Amniotic epithelial cell (primary cell): Measurements from ENCODE around the gene ZFP62.
"Not testable (repeated sequence)": the region's sequence is repeated elsewhere in the genome, so short reads cannot be mapped to it uniquely, and the experiment has no call there.

Experiments used
- DNase-seq: peaks from one replicate; pipeline ENCODE4 v3.0.0-alpha.2; 2010; ENCODE audit warnings: low read depth

The ZFP62 gene

DNA sequence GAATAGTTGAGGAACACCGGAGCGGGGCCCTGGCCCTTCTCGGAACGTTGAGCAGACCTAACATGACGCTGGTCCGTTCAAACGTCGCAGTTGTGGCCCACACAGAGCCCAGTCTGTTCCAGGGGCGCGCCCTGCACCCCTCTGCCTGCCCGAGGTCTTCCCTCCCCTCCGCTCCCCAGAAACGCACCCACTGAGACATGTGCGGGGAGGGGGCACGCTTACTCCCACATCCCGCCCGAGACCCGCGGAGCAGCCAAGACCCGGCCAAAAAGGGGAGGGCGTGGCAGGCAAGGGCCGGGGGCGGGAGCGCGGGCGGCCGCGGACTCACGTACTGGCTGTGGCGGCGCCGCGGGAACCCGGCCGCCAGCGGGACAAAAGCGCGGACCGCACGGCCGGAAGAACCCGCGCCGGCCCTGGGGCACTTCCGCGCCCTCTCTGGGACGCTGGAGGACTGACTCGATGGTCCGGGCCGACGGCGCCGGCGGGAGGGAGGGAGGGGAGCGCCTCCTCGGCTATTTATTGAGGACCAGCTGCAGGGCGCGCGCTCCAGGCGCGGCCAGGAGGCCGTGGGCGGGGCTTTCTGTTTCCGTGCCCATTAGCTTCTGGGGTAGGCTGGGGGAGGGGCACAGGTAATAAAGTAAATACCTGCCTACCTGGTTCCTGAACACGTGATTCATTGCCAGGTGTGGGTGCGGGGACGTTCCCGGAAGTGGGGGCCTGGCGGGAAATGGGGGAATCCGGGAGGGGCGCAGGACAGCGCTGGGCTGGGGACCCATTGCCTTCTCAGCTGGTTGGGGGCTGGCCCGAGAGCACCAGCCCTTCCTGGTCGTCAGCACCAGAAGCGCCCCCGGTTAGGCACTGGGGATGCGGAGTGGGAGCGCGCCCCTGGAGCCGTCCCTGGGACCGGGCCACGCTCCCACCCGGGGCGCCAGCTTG, at the start of gene ZFP62:
ZFP62 (minus strand) TSS at position 390 of the 936 bp plus-strand sequence; CDS start at position 333, 57 bp downstream.
- DNase-seq, result peak; percentile 84

DNA sequence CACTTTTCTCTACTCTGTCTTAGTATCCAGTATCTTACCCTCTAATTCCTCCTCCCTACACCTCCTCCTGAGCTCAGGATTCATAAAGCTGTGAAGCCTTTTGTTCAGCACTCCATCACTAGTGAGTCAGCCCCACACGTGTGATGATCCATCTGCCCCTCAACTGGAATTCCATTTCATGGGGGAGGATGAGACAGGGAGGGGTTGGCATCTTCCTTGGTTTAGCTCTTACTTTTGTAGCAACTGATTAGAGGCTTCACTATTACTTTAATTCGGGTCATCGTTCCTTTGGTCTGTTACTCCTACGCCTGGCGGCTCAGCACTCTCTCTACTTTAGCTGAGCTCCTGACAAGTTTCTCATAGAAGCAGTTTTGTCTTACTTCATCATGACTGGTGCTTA, 49.7 kb upstream of the ZFP62 start:
- peak; percentile 24 for DNase-seq

DNA sequence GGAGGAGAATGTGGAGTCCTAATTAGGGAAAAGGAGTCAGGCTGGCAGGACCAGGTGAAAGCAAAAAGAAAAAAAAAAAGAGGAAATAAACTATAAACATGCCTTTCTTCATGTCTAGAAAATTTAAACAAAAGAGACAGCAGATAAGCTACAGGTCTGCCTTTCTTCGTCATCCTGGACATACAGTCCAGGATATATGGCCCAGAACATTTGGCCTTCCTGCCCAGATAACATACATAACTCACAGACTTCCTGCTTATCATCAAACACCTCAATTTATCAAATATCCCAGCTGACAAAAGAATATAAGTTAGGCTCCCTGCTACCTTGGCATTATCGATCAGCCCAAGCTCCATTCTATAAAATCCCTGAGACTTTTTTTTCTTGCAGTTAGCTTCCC, 49.1 kb upstream of the ZFP62 start:
- no peak for DNase-seq

DNA sequence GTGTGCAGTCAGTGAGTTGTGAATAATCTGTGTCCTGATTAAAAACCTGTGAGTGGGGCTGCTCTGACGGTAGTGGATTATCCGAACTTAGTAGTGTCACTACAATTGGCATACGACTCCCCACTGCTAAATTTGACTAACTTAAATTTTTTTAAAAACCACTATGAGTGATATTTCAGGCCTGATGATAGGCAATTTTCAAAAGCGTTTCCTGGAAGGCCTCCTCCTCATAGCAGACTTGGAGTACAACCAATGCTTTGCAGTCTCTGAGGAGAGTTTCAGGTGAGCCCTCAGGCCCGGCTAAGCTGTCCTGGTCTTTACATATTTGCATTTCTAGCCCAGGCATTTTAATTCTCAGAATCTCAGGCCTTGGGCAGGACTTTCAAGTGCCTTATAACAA, 48.7 kb upstream of the ZFP62 start:
- DNase-seq, result no peak

DNA sequence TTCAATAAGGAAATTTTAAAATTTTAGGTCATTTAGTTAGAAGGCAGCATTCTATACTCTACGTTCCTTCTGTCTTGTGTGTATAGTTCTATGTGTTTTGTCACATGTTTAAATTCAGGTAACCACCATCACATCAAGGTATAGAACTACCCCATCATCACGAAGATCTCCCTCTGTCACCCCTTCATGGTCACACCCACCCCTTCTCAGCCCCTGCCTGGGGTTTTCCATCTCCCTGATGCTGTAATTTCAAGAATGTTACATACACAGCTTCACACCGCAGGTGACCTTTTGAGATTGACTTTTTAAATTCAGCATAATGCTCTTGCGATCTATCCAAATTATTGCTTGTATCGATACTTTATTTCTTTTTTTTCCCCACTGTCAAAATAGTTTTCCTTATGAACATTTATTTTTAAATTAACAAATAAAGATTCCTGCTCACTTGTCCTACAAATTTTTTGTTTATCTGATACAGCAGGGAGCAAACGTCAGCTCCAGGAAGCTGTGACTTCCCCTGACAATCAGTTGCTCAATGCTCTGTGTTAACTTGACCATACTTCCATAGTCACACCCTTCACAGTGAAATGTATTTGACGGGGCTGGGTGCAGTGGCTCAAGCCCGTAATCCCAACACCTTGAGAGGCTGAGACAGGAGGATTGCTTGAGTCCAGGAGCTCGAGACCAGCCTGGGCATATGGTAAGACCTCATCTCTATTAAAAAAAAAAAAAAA, 48.1 kb upstream of the ZFP62 start:
- DNase-seq, result no peak

DNA sequence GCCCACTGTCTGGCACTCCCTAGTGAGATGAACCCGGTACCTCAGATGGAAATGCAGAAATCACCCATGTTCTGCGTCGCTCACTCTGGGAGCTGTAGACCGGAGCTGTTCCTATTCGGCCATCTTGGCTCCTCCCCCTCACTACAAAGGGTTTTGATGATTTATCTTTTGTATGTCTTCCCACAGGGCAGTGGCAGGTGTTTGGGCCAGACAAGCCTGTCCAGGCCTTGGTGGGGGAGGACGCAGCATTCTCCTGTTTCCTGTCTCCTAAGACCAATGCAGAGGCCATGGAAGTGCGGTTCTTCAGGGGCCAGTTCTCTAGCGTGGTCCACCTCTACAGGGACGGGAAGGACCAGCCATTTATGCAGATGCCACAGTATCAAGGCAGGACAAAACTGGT, 47.3 kb upstream of the ZFP62 start:
- DNase-seq, result no peak

DNA sequence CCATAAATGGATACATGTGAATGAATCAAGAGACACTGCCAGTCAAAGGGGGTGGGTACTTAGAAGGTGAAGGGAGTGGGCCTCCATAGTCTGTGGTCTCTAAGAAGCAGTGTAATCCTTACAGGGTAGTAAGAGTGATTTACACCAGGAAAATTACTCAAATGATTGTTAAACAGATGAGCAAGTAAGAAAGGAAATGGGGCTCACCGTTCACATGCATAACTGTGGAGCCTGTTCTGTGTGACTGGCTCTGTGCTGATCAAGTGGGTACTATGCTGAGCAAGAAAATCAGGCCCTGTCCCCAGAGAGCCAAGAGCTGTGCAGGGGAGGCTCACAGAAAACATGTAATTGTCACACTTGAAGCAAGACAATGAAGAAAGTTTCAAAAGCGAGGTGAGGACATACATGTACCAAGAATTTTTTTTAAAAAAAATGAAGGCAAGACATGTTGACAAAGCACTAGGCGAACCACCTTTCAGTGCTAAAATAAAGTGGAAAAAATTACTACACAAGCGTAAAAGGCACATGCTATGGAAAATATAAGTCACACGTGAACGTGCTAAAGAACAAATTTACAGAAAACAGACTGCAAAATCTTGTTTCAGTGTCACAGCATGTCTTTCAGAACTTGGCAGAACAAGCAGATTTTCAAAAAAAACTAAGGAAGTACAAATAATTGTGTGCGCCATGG, 40.4 kb upstream of the ZFP62 start:
- no peak for DNase-seq

DNA sequence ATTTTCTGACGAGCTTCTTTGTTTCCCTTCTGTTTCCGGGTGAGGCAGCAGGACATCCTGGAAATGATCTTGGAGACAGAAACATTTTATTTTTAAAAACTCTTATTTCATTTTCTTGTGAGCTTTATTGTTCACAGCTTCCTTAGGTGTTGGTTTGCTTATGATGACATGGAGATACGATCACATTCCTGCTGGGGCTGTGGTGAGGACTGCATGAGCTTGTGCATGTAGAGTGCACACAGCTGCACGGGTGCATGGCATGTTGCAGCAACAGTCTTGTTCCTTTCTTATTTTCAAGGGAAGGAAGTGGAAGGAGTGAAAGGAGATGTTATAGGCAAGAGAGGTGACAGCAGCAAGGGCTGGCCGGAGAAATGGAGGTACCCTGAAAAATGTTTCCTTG, 39.1 kb upstream of the ZFP62 start:
- DNase-seq, result no peak

DNA sequence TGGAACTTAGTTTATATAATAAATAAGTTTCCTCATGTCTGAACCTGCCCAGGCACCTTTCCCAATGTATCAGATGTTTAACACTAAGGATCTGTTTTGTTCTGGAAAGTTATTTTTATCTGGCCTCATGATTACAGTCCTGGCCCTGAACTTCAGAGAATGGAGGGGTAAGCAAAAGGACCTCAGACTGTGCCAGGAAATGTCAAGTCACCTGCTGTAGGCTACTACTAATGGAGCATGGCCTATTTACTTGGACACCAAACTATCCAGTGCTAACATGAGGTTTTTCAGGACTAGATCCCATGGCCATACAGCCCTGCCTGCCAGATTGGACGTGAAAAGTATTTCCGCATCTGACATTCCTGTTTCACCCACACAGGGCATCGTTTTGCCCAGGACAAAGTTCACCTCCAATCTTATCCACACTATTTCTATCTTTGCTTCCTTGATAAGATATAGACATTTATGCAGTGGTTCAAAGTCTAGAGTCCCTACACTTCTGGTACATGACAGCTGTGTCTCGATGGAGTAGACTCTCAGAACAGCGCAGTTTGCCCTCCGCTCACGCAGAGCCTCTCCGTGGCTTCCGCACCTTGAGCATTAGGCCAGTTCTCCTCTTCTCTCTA, 37.7 kb upstream of the ZFP62 start, which contains the start of gene BTNL8:
BTNL8 (plus strand) TSS at position 539 of the 626 bp plus-strand sequence. CDS start 152 bp downstream, outside the sequence.
- DNase-seq, result no peak

DNA sequence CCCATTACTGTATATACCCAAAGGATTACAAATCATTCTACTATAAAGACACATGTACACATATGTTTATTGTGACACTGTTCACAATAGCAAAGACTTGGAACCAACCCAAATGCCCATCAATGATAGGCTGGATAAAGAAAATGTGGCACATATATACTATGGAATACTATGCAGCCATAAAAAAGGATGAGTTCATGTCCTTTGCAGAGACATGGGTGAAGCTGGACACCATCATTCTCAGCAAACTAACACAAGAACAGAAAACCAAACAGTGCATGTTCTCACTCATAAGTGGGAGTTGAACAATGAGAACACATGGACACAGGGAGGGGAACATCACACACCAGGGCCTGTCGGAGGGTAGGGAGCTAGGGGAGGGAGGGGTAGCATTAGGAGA, 34.3 kb upstream of the ZFP62 start:
- not testable (repeated sequence) for DNase-seq

DNA sequence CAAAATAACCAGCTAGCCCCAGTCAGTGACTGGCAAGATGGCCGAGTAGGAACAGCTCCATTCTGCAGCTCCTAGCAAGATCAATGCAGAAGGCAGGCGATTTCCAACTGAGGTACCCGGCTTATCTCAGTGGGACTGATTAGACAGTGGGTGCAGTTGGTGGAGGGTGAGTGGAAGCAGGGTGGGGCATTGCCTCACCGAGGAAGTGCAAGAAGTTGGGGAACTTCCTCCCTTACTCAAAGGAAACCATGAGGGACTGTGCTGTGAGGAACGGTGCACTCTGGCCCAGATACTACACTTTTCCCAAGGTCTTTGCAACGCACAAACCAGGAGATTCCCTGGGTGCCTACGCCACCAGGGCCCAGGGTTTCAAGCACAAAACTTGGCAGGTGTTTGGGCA, 28.3 kb upstream of the ZFP62 start:
- DNase-seq, result no peak

DNA sequence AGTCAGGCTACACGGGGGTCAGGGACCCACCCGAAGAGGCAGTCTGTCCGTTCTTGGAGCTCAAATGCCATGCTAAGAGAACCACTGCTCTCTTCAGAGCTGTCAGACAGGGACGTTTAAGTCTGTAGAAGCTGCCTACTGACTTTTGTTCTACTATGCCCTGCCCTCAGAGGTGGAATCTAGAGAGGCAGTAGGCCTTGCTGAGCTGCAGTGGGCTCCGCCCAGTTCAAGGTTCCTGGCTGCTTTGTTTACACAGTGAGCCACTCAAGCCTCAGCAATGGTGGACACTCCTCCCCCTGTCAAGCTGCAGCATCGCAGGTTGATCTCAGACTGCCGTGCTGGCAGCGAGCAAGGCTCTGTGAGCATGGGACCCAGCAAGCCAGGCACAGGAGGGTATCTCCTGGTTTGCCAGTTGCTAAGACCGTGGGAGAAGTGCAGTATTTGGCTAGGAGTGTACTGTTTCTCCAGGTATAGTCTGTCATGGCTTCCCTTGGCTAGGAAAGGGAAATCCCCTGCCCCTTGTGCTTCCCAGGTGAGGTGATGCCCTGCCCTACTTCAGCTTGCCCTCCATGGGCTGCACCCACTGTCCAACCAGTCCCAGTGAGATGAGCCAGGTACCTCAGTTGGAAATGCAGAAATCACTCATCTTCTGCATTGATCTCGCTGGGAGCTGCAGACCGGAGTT, 24.9 kb upstream of the ZFP62 start:
- not testable (repeated sequence) for DNase-seq

DNA sequence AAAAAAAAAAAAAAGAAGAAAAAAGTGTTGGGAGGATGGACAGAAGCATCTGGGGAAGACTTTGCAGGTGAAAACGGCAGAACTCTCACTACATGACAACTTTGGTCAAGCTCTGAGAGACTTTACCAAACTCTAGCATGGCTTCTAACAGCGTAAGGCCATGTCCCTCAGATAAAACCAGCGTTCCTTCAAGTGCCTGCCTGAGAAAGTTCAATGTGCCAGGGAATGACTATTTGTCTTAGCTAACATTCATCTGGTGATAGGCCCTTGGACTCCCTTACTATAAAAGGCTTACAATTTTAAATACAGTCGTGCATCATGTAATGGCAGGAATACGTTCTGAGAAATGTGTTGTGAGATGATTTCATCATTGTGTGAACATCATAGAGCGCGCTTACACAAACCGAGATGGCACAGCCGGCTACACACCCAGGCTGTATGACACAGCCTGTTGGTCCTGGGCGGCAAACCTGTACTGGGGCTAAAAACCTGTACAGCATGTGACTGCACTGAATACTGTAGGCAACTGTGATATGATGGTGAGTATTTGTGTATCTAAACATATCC, 14.9 kb upstream of the ZFP62 start:
- no peak for DNase-seq

DNA sequence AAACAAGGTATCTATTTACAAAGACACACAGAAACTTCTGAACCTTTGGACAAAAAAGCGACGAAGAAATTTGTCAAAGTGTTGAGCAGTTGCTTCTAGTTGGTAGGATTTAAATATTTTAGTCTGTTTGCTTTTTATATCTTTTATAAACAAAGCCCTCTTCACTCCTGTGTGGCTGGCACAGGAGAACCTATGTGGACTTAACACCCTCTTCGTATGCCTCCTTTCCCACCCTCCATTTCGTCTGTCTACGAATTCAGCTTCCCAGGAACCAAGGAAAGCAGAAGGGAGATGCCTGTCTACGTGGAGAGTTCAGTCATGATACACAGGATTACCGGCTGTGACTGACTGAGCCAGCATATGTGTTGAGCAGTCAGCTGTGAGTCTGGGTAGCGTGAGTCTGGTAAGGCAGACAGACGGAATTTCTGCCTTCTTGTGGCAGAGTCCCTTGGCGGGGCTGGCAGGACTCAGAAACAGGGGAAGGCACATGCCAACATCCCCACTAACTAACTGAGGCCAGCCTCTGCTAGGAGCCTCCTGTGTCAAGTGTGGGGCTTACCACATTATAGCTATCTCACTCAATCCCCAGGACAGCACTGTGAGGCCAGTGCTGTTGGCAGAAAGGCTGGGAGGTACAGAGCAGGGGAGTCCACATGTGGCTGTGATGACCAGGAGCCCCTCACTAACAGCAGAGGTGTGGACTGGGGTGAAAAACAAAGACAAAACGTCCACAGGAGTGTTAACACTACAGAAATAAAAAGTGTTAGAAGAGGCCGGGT, 13.9 kb upstream of the ZFP62 start:
- DNase-seq, result no peak

DNA sequence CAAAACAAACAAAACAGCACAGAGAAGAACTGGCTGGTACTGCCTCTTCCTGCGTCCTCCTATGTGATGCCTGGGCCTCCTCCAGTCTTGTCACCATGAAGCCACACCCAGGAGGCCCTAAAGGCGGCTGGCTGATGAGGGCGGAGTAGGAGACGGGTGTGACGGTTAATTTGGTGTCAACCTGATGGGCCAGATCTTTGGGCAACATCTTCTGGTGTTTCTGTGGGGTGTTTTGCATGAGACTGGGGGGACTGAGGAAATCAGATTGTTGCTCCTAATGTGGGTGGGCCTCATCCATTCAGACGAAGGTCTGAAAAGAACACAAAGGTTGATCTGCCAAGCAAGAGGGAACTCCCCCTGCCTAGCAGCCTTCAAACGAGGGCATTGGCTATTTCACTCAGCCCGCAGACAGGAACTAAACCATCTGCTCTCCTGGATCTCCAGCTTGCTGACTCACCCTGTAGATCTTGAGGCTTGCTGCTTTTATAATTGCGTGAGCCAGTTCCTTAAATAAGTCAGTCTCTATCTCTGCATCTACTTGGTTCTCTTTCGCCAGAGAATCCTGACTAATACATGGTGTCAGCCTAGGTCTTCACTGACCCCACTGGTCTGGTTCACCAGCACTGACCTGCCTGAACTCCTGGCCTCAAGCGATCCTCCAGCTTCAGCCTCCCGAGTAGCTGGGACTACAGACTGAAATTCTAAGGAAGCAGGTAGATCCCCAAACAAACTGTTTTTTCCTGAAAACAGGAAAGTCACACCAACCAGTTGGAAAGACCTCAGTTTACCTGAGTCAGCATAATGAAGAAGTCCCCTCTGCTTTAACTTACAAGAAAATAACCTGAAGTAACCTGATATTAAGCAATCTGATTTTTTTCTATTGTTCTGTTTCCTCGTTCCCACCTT, 12.8 kb upstream of the ZFP62 start:
- DNase-seq, result peak; percentile 58

DNA sequence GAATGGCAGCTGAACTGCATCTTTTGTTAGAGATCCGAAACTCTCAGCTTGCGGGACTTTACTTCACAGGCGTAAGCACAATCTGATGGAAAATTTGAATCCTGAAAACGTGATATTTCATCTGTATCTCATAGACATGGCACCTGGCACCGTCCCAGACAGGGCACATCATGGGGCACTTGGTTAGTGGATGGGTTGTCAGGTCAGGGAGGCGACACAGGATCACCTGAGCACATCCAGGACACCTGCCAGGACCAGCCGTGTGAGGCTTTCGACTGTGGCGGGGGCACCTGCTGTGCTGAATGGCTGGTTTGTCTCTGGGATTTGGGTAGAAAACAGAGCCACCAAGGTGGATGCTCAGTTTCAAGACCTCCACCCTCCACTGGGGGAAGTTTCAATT, 11.3 kb upstream of the ZFP62 start:
- no peak for DNase-seq

DNA sequence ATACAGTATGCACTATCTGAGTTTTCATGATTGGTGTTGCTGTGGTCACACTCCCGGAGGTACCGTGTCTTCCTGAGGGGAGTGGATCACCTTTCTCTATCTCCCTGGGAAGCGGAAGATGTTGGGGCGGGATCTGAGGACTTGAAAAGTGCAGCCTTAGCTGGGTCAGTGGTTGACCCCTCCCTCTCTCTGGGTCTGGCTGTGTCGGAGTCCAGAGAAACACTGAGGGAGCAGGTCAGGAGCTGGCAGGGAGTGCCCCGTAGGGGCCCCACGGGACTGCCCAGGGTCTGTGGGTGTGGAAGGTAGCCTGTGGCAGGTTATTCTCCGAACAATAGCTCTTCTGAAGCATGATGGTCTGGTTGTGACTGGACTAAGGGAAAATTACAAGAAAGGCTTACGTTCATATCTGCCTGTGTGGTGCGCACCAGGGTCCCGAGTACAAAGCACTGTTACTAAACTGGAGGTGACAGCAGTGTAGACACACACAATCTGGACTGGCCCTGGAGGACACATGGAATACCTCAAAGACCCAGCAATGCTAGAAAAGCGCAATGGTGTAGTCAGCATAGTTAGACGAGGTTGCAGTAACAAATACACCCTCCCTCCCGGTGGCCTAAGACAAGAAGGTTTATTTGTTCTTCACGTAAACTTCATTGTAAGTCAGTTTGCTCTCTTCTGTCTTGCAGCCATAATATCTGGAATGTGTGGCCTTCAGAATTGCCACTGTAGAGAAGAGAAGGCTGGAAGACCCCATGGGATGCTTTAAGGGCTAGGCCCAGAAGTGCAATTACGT, 9.4 kb upstream of the ZFP62 start:
- no peak for DNase-seq

DNA sequence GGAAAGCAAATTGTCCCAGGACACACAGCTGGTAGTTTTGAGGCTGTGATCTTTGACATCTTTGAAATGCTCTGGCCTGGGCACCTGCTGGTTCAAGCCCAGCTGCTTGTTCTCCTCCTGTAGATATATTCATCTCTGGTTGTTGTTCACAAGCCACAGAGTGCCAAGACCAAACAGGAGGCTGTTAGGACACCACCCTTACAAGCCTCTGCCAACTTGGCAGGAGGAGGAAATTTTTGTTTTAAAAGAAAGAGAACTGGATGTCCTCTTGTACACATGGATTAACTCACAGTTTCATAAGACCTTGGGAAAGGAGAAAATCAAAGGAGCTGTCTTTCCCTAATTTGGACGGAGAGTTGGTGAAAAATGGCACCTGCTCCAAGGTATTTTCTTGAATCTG, 8.5 kb upstream of the ZFP62 start:
- peak; percentile 10 for DNase-seq
